ENCODE results near the gene DTX3L. TPM values are rescaled to one million over a fixed set of nuclear protein-coding genes. Genes with fewer than 3 reads are reported as not detected.

The DTX3L gene
- total and polyA plus RNA-seq, 2 of the 8 experiments (the other 6 are each of a cell fraction or from before 2014, with no cell fraction given) = 1.7 to 11.3 TPM

GRCh38 chr3:122620399-122620798 lies 56.3 kb downstream of the DTX3L start:
- H3K79me1 ChIP-seq (ENCODE audit: low read depth, low read length) = no peaks in the 10 kb centered on the region
- WGBS, 2 experiments (ENCODE audit: extremely low coverage in 1 of 2, insufficient coverage in 1 of 2, insufficient read length in 1 of 2, insufficient replicate concordance in 2 of 2, low coverage in 1 of 2, low lambda C conversion rate in 2 of 2, missing lambda C conversion rate in 1 of 2) = 74% methylated on average over 3 of the region's 4 CpGs; no CpG with 5 or more reads in 1 of the 2 experiments
- H3K4ac ChIP-seq (replicated peaks; ENCODE audit: insufficient read length, low read depth, low read length) = no peak overlapping the region
- no peak overlapping the region for H4K8ac ChIP-seq (ENCODE audit: extremely low read depth, insufficient read depth, low read length)
- no peak overlapping the region for H2BK120ac ChIP-seq (replicated peaks; ENCODE audit: low read depth, low read length)
- no peak overlapping the region for H2BK5ac ChIP-seq (ENCODE audit: low read depth, low read length)
- H3K23ac ChIP-seq (ENCODE audit: insufficient read length) = no peak overlapping the region
- H3K27me3 ChIP-seq (replicated peaks in 1 of 4; ENCODE audit: control insufficient read depth in 3 of 4, extremely low read depth in 1 of 4, insufficient read depth in 3 of 4, low read length in 3 of 4) = no peaks in the 10 kb centered on the region
- H3K4me1 ChIP-seq (replicated peaks in 1 of 4; ENCODE audit: control insufficient read depth in 3 of 4, insufficient read depth in 4 of 4, low read length in 3 of 4) = peaks cover 0 to 1% (median under 1%) of the 10 kb centered on the region in 4 experiments; a peak in 2 of 7 replicates
- H4K5ac ChIP-seq (ENCODE audit: insufficient read length, low read depth, low read length) = no peak overlapping the region
- no peak overlapping the region for H3K14ac ChIP-seq (ENCODE audit: insufficient read length)
- no peak for DNase-seq (ENCODE audit: low read depth in 1 of 2, low spot score in 2 of 2)
- H2BK15ac ChIP-seq (ENCODE audit: low read length) = 0 out of 2 replicates have a peak overlapping the region, but pooled peaks have one; percentile 21
- H4K20me1 ChIP-seq (replicated peaks in 1 of 2; ENCODE audit: control insufficient read depth in 1 of 2, insufficient read depth in 2 of 2, low read length in 2 of 2) = no peaks in the 10 kb centered on the region
- H3K9ac ChIP-seq (replicated peaks in 1 of 4; ENCODE audit: extremely low read depth in 1 of 4, low read depth in 3 of 4, low read length in 3 of 4) = no peak overlapping the region
- H2BK20ac ChIP-seq (ENCODE audit: low read length) = no peak overlapping the region
- CTCF ChIA-PET (ENCODE audit: partially characterized antibody) = interaction anchor here (0.5 to 1.7 kb wide), 8 partner anchors 10 to 162 kb away, joined by 3 to 5 read pairs (median 3); no protein-coding TSS in a partner anchor
- H4K91ac ChIP-seq (replicated peaks; ENCODE audit: insufficient read length, low read length) = no peak overlapping the region
- no peak overlapping the region for H3K4me3 ChIP-seq (ENCODE audit: extremely low read depth in 1 of 4, insufficient read depth in 2 of 4, low read depth in 3 of 4, low read length in 4 of 4)
- H2BK12ac ChIP-seq (ENCODE audit: low read depth, low read length) = no peak overlapping the region
- no peak overlapping the region for H3K27ac ChIP-seq (ENCODE audit: low read depth, low read length)
- H3K9me3 ChIP-seq (ENCODE audit: insufficient read depth in 2 of 2, low read depth in 1 of 2, low read length in 1 of 2) = no peaks in the 10 kb centered on the region
- H2AFZ ChIP-seq (ENCODE audit: low read length) = no peak overlapping the region
- POLR2A ChIA-PET (ENCODE audit: partially characterized antibody) = no interaction called here
- H3K18ac ChIP-seq (ENCODE audit: extremely low read depth, low read length) = no peak overlapping the region
- no peaks in the 10 kb centered on the region for H3K23me2 ChIP-seq (ENCODE audit: low read depth, low read length)
- H3K36me3 ChIP-seq (ENCODE audit: control insufficient read depth in 2 of 4, insufficient read depth in 4 of 4, low read length in 3 of 4) = no peaks in the 10 kb centered on the region
- H2AK5ac ChIP-seq (ENCODE audit: low read depth, low read length) = no peak overlapping the region
- H3K56ac ChIP-seq (replicated peaks; ENCODE audit: insufficient read length, low read depth, low read length) = no peak overlapping the region
- FAIRE-seq = no peak
- no peak overlapping the region for H3K4me2 ChIP-seq (ENCODE audit: insufficient read depth in 1 of 2, low read depth in 2 of 2, low read length in 2 of 2)
- no peaks in the 10 kb centered on the region for H3K79me2 ChIP-seq (ENCODE audit: control insufficient read depth in 1 of 2, insufficient read depth in 2 of 2, low read length in 2 of 2)
- TF ChIP-seq SP4 (IDR thresholded peaks at IDR 0.05; ENCODE audit: low read length) (no peak), POU5F1 (IDR thresholded peaks at IDR 0.05; ENCODE audit: low read depth, low read length) (no peak), E2F6 (IDR thresholded peaks at IDR 0.05) (no peak)
